GM21619 (cell line): ENCODE measurements around the gene UFD1.

ENCODE experiments used
- ATAC-seq: cut with Tn5 transposase; IDR thresholded peaks from one replicate; pipeline ENCODE4 v1.9.1; 2021; ENCODE audit not compliant: unreplicated experiment

UFD1 gene

GRCh38 chr22:19497245-19497644 is 18.3 kb upstream of the UFD1 start:
- no peak for ATAC-seq

- ATAC-seq: no peak
Measured at GRCh38 chr22:19496324-19496630, 17.3 kb upstream of the UFD1 start.

GRCh38 chr22:19495562-19496323 is 16.8 kb upstream of the UFD1 start:
- no peak for ATAC-seq

GRCh38 chr22:19494676-19495173 is 15.7 kb upstream of the UFD1 start:
- no peak for ATAC-seq

GRCh38 chr22:19494001-19494560 is 15.1 kb upstream of the UFD1 start:
- ATAC-seq: no peak

GRCh38 chr22:19492504-19493174 is 13.6 kb upstream of the UFD1 start:
- ATAC-seq: no peak

GRCh38 chr22:19490628-19491230 is 11.7 kb upstream of the UFD1 start:
- no peak for ATAC-seq

GRCh38 chr22:19488884-19489843 is 10.2 kb upstream of the UFD1 start:
- ATAC-seq: no peak

GRCh38 chr22:19488285-19488684 is 9.3 kb upstream of the UFD1 start:
- ATAC-seq: no peak

- ATAC-seq: no peak
Measured at GRCh38 chr22:19483481-19484244, 4.7 kb upstream of the UFD1 start.

- no peak for ATAC-seq
Measured at GRCh38 chr22:19482297-19482696, 3.3 kb upstream of the UFD1 start.

- ATAC-seq: no peak
Measured at GRCh38 chr22:19480789-19481188, 1.8 kb upstream of the UFD1 start.

GRCh38 chr22:19480173-19480568 is 1.2 kb upstream of the UFD1 start:
- ATAC-seq: peak; percentile 3

- peak; percentile 80 for ATAC-seq
Measured at GRCh38 chr22:19479355-19480172, 571 bp upstream of the UFD1 start, which contains the start of gene CDC45. Gene CDC45, plus strand, starts transcription at chr22:19479920. Its CDS starts 49 bp downstream, at chr22:19479969.

GRCh38 chr22:19478045-19478900 is 720 bp downstream of the UFD1 start:
- ATAC-seq: peak; percentile 1

GRCh38 chr22:19477321-19478044 is 1.5 kb downstream of the UFD1 start:
- ATAC-seq: no peak

- ATAC-seq: no peak
Measured at GRCh38 chr22:19476023-19476422, 3.0 kb downstream of the UFD1 start.
